Eye (tissue), 1 donor: Measurements from ENCODE around the gene LRRC75A.
"Not testable (repeated sequence)": the region's sequence is repeated elsewhere in the genome, so short reads cannot be mapped to it uniquely, and the experiment has no call there.

ENCODE experiments used
- DNase-seq: peaks from one replicate; pipeline ENCODE4 v3.0.0-alpha.2; 2015

LRRC75A gene

DNA sequence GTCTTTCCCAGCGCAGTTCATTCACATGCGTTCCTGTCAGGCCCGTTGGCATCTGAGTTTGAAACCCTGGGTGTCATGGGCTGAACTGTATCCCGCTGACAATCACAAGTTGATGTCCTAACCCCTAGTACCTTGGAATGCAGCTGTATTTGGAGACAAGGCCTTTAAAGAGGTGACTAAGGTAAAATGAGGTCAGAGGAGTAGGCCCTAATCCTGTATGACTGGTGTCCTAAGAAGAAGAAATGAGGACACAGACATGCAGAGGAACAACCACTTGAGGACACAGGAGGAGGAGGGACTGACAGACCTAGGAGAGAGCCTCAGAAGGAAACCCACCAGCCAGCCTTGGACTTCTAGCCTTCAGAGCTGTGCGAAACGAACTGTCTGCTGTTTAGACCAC, 43.5 kb downstream of the LRRC75A start:
- no peak for DNase-seq

- no peak for DNase-seq
These were observed 44.3 kb downstream of the LRRC75A start for GRCh38 chr17:16447676-16448075.

DNA sequence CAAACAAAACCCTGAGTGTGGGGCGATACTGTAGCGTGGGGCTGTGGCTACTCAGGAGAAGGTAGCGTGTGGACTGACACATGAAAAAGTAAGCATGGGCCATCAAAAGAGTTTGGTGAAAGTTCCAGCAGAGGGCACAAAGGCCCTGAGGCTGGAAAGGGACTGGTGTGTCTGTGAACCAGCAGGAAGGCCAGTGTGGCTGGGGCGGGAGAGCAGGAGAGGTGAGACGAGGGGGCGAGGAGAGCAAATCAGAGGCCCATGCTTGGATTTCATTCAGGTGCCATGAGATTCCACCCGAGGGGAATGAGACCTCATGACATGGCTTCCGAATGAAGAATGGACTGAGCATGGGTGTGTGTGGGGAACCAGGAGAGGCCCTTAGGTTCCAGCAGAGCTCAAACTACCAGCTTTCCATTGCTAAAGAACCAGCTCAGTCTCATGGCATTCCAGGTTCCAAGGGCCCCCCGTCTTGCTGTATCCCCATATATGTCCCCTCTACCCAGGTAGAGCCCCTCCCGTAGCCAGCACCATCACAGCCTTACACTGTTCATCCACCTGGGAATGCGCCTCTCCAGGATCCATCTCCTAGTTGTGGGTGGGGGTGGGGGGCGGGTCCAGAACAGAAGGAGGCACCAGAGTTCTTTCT, 45.5 kb downstream of the LRRC75A start:
- no peak for DNase-seq

GRCh38 chr17:16444258-16444886, 47.6 kb downstream of the LRRC75A start:
- DNase-seq = no peak

DNA sequence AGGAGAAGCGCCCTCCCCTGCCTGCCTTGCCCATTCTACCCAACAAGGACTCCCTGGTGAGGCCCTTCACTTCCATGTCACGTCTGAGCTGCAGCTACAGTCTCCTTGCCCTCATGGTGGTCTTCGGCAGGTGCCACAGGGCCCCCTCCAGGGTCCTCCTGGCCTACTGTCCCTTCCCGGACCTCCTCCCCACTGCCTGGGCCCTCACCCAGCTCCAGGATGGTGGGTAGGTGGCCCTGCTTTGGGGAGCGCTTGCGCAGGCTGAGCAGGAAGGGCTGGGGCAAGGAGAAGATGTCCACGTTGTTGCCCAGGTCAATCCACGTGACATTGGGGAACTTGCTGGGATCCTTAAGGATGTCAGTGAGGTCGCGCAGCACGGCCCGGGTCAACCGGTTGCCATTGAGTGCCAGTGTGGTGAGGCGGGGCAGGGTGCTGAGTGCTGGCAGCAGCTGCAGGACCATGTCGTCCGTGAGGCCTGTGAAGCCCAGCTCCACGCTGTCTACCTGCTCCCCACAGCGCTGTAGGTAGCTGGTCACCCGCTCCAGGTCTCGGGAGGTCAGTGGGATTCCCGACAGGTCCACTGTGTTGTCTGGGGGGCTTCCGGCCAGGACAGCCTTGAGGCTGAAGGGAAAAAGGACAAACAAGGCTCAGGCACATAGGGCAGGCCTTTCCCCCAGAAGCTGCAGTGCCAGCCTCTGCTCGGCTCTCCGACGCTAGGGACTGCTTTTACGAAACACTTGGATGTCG, 48.3 kb downstream of the LRRC75A start:
- no peak for DNase-seq

GRCh38 chr17:16442594-16443510, 49.1 kb downstream of the LRRC75A start:
- DNase-seq = no peak

DNA sequence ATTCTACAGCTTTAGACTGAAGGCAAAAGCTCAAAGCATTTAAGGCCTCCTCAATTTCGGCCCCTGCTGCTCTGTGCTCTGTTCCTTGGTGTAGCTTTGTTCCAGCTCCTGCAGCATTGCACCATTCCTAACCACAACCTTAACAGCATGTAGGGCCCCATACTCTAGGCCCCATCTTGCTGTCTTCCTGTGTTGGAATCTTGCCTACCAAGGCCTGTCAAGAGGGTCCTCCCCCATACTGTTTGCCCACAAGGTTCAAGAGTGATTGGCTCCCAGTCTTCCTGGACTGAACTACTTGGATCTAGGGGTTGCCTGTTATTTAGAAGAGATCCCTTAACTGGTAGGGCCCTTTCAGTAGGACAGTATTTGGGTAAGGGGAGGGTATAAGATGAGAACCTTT, 49.9 kb downstream of the LRRC75A start:
- no peak for DNase-seq

DNA sequence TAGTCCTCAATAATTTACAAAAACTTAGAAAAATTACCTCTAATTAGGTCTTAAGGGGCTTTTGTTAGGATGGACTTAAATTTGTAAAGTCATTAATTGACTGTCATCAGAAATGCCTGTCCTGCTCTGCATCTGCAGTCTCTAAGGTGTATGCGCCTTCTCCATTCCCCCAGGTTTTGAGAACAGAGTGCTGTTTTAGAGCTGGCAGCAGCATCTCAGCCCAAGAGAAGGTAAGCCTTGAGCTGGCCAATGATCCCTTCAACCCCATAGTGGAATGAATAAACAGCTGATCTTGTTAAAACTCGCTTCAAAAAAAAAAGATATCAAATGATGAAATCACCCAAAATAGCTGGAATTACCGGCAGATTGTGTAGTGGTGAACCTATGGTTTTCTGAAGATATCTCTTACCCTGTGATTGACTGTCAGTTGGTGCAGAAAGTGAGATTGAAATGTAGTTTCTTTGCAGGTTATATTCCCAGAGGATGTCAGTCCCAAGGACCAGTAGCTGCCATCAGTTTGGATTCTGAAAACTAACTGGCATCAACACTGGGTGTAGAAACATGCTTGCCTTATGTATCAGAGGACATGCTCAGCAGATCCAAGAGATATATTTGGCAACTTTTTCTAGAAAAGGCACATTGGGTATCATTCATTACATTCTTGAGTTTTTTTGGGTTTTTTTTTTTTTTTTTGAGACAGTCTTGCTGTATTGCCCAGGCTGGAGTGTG, 50.9 kb downstream of the LRRC75A start:
- DNase-seq = no peak

GRCh38 chr17:16440354-16440753, 51.6 kb downstream of the LRRC75A start:
- DNase-seq = not testable (repeated sequence)

DNA sequence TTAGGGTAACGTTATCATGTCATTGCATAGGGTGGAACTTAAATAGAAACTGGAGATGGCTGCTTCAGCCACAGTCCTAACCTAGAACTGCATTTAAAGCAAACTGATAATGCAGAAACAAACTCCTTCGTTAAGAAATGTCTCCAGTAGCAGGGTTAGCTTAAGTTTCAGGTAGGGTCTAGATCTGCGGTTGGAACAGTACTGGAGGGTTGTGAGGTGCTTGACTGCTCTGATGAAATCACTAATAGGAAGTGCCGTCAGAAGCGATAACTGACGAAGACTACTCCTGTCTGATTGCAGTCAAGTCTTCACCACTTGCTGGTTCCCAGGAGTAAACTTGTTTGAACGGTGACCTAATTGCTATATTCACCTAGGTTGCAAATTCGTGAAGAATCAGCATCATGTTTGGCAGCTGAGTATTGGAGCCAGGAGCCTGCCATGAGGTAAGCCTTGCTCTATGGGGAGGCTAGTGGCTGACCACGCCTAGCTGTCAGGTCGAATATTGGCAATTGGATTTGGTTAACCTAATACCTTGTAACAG, 52.1 kb downstream of the LRRC75A start:
- no peak for DNase-seq

GRCh38 chr17:16439303-16439791, 52.6 kb downstream of the LRRC75A start:
- DNase-seq = no peak

DNA sequence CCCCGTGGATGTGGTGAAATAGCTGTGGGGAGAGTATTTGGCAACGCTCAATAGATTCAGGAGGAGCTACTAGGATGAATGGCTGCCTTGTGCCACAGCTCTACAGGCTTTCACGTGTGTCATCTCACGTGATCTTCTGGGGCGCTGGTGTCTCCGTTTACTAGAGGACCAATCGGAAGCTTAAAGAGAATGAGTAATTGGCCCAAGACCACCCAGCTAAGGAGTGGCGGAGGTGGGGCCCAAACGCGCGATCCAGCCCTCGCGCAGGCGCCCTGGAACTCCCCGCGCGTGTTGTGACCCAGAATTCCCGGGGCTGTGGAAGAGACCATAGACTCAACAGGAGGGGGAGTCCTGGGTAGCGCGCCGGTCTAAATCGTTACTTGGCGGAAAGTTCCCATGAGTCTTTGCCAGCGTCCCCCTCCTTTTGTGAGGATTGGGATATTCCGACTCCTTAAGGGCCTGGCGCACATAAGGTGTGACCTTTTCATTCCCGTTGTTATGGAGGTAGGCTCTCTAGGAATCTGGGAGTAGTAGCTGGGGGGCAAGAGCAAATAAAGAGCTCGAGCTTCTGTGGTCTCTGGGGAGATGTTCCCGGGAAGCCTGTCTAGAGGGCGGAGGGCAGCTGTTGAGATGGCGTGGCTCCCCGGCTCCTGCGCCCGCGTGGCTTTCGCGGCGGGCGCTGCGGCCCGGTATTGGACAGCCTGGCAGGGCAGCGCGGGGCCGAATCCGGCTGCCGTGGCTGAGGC, 53.3 kb downstream of the LRRC75A start:
- DNase-seq = peak; percentile 99

- DNase-seq = no peak
These were observed 53.8 kb downstream of the LRRC75A start for GRCh38 chr17:16438173-16438556.

GRCh38 chr17:16437083-16437482, 54.9 kb downstream of the LRRC75A start:
- DNase-seq = no peak

DNA sequence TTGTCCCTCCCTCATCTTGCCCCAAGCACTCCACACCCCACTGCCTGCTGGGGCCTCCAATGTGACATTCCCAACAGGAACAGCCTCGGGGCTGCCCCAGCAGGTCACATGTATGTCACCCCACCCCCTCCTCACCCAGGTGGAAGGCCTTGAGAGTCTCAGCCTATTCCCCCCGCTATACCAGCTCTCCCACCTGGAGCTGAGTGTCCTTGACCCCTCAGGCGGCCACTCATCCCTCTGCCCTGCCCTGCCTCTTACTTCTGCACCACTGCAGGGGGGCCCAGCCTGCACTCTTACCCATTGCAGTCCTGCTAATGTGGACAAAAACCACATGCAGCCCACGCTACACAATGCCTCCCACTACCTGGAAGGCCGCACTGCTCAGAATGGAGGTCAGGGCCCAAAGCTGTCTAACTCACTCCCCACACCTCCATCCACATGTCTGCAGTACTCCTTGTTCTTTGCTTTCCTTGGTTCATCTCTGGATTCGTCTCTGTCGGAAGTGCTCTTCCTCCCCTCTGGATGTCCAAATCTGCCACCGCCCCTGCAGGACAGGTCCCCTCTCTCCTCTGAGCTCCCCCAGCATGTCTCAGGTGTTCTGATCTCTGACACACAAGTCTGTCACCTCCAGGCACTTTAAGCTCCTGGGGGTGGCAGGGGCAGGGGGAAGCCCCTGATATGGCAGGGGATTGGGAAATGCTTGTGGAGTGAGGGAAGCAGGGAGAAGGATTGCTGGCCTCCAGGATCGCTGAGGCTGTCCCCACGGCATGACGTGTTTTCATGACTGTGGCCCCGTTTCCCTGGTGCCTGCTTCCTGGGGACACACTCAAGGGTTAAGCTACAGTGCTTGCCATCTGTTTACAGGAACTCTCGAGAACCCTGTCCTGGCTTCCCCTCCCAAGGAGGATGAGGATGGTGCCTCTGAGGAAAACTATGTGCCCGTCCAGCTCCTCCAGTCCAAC, 55.8 kb downstream of the LRRC75A start:
- no peak for DNase-seq

- DNase-seq = no peak
These were observed 57.3 kb downstream of the LRRC75A start for GRCh38 chr17:16434662-16435061.

DNA sequence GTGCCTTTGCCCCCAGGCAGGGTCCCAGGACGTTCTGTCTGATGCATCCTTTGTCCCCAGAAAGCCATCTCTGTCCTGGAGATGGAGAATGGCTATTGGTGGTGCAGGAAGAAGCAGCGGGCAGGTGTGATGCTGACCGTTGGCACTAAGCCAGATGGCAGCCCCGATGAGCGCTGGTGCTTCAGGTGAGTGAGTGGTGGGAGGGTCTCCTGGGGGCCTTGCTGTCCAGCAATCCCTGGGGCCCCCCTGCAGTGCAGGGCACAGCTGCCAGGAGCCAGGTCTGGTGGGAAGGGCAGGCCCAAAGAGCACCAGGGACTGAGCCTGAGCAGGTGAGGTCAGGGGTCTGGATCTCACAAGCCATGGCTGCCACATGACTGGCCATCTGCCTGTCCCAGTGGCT, 58.5 kb downstream of the LRRC75A start:
- no peak for DNase-seq

DNA sequence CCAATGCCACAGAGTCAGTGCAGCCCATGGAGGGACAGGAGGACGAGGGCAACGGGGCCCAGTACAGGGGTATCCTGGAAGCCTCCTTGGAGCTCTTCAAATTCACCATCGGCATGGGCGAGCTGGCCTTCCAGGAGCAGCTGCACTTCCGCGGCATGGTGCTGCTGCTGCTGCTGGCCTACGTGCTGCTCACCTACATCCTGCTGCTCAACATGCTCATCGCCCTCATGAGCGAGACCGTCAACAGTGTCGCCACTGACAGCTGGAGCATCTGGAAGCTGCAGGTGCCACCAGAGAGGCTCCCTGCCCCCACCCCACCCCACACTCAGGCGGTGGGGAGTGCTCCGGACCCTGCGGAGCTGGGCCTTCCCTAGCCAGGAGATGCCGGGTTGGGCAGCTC, 60.0 kb downstream of the LRRC75A start:
- no peak for DNase-seq

DNA sequence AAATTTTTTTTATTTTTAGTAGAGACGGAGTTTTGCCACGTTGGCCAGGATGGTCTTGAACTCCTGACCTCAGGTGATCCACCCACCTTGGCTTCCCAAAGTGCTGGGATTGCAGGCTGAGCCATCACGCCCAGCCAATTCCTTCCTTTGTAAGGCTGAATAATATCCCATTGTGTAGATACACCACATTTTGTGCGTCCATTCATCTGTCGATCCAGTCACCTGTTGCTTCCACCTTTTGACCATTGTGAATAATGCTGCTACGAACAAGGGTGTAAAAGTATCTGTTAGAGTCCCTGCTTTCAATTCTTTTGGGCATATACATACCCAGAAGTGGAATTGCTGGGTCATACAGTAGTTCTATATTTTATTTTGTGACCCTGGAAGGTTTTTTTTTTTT, 61.3 kb downstream of the LRRC75A start:
- no peak for DNase-seq

GRCh38 chr17:16429083-16429482, 62.9 kb downstream of the LRRC75A start:
- DNase-seq = no peak
